ENCODE data around the gene PUS1.

- TF ChIP-seq, protein P1, sequence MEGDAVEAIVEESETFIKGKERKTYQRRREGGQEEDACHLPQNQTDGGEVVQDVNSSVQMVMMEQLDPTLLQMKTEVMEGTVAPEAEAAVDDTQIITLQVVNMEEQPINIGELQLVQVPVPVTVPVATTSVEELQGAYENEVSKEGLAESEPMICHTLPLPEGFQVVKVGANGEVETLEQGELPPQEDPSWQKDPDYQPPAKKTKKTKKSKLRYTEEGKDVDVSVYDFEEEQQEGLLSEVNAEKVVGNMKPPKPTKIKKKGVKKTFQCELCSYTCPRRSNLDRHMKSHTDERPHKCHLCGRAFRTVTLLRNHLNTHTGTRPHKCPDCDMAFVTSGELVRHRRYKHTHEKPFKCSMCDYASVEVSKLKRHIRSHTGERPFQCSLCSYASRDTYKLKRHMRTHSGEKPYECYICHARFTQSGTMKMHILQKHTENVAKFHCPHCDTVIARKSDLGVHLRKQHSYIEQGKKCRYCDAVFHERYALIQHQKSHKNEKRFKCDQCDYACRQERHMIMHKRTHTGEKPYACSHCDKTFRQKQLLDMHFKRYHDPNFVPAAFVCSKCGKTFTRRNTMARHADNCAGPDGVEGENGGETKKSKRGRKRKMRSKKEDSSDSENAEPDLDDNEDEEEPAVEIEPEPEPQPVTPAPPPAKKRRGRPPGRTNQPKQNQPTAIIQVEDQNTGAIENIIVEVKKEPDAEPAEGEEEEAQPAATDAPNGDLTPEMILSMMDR (IDR thresholded peaks at IDR 0.05 in 4 of 5, conservative IDR thresholded peaks at IDR 0.05 in 1 of 5): no peak
- TF ChIP-seq POLR2A (IDR thresholded peaks at IDR 0.05): no peak
These were observed 12.9 kb downstream of the PUS1 start for GRCh38 chr12:131941987-131942341.

Data from gastrocnemius medialis (tissue), 4 donors.